ENCODE results near the gene CCNY.

The CCNY gene

DNA sequence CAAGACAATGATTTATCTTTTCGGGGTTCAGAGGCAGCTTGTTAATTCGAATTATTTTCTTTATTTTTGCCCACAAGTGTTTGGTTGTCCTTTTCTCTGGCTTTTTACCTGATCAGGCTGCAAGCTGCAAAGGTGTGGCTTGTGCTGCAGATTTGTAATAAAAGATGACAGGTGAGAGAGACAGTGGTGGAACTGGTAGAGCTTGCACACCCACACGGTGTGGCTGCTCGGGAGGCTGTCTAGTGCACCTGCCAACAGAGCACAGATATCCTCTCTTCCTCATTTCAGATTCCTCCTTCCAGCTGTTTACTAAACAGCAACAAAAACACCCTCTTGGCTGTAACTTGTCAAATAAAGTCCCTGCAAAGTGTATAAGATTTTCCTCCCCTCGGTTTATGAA is 278.0 kb downstream of the CCNY start:
- Histone ChIP-seq H3K36me3 (replicated peaks; ENCODE audit: insufficient read depth, low read length) (no peaks in the 10 kb centered on the region), H3F3A (ENCODE audit: insufficient read depth, low read length) (no peaks in the 10 kb centered on the region), H3K27ac (ENCODE audit: low read length) (no peak overlapping the region), H4K20me1 (ENCODE audit: insufficient read depth, low read length) (no peaks in the 10 kb centered on the region), H3K9ac (ENCODE audit: low read length) (no peak overlapping the region), H3K79me2 (ENCODE audit: low read length) (no peaks in the 10 kb centered on the region), H2AFZ (ENCODE audit: low read length) (no peak overlapping the region), H3K4me1 (ENCODE audit: low read length) (no peaks in the 10 kb centered on the region), H3K9me3 (replicated peaks; ENCODE audit: insufficient read depth, low read length) (no peaks in the 10 kb centered on the region), H3K4me3 (ENCODE audit: low read length) (no peak overlapping the region), H3K9me2 (replicated peaks; ENCODE audit: insufficient read depth, low read length) (no peaks in the 10 kb centered on the region), H3K27me3 (replicated peaks; ENCODE audit: insufficient read depth, low read length) (no peaks in the 10 kb centered on the region), H3K4me2 (ENCODE audit: low read depth, low read length) (no peak overlapping the region)
- TF ChIP-seq EZH2 (optimal IDR thresholded peaks at IDR 0.05; ENCODE audit: low read depth, low read length), result no peak
- TF ChIP-seq, protein P1, sequence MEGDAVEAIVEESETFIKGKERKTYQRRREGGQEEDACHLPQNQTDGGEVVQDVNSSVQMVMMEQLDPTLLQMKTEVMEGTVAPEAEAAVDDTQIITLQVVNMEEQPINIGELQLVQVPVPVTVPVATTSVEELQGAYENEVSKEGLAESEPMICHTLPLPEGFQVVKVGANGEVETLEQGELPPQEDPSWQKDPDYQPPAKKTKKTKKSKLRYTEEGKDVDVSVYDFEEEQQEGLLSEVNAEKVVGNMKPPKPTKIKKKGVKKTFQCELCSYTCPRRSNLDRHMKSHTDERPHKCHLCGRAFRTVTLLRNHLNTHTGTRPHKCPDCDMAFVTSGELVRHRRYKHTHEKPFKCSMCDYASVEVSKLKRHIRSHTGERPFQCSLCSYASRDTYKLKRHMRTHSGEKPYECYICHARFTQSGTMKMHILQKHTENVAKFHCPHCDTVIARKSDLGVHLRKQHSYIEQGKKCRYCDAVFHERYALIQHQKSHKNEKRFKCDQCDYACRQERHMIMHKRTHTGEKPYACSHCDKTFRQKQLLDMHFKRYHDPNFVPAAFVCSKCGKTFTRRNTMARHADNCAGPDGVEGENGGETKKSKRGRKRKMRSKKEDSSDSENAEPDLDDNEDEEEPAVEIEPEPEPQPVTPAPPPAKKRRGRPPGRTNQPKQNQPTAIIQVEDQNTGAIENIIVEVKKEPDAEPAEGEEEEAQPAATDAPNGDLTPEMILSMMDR (IDR thresholded peaks at IDR 0.05; ENCODE audit: low read length), result no peak
- no peak for TF ChIP-seq EZH2phosphoT487 (IDR thresholded peaks at IDR 0.05; ENCODE audit: low read length)
- no peak for DNase-seq

Data from MM.1S (cell line).